ENCODE results near the gene HHIPL1. TPM values are rescaled to one million over a fixed set of nuclear protein-coding genes. Genes with fewer than 3 reads are reported as not detected.

HHIPL1 gene
- polyA plus RNA-seq, 1 experiment, result 1.1 TPM

GRCh38 chr14:99696929-99697328 lies 52.0 kb downstream of the HHIPL1 start:
- POLR2A ChIA-PET, result no interaction called here
- Histone ChIP-seq H3K9me3 (ENCODE audit: control insufficient read depth, insufficient read depth, low read length) (no peaks in the 10 kb centered on the region), H3K27me3 (ENCODE audit: control insufficient read depth, insufficient read depth, low read length) (peaks cover 18% of the 10 kb centered on the region), H3K4me3 (ENCODE audit: low read depth, low read length) (no peak overlapping the region), H3K27ac (ENCODE audit: low read depth, low read length) (no peak overlapping the region)
- no peak for TF ChIP-seq CTCF (IDR thresholded peaks at IDR 0.05; ENCODE audit: low read depth, low read length)
- no peak for DNase-seq (ENCODE audit: low read depth, low spot score)
- CTCF ChIA-PET, result no interaction called here

GRCh38 chr14:99698236-99698635 lies 53.3 kb downstream of the HHIPL1 start:
- Histone ChIP-seq H3K27ac (ENCODE audit: low read depth, low read length) (no peak overlapping the region), H3K9me3 (ENCODE audit: control insufficient read depth, insufficient read depth, low read length) (peaks cover 4% of the 10 kb centered on the region; the same call in 1 of the 2 replicates), H3K4me3 (ENCODE audit: low read depth, low read length) (no peak overlapping the region), H3K27me3 (ENCODE audit: control insufficient read depth, insufficient read depth, low read length) (peaks cover 16% of the 10 kb centered on the region)
- CTCF ChIA-PET, result interaction anchor here (0.5 kb wide), 1 partner anchor 1918 kb away, joined by 3 read pairs; no protein-coding TSS in a partner anchor
- POLR2A ChIA-PET, result no interaction called here
- no peak for DNase-seq (ENCODE audit: low read depth, low spot score)
- TF ChIP-seq CTCF (IDR thresholded peaks at IDR 0.05; ENCODE audit: low read depth, low read length), result no peak

GRCh38 chr14:99698642-99699041 lies 53.7 kb downstream of the HHIPL1 start:
- CTCF ChIA-PET, result no interaction called here
- POLR2A ChIA-PET, result no interaction called here
- Histone ChIP-seq H3K9me3 (ENCODE audit: control insufficient read depth, insufficient read depth, low read length) (peaks cover 8% of the 10 kb centered on the region), H3K27me3 (ENCODE audit: control insufficient read depth, insufficient read depth, low read length) (peaks cover 16% of the 10 kb centered on the region), H3K4me3 (ENCODE audit: low read depth, low read length) (no peak overlapping the region), H3K27ac (ENCODE audit: low read depth, low read length) (no peak overlapping the region)
- TF ChIP-seq CTCF (IDR thresholded peaks at IDR 0.05; ENCODE audit: low read depth, low read length), result no peak
- DNase-seq (ENCODE audit: low read depth, low spot score), result no peak

- DNase-seq (ENCODE audit: low read depth, low spot score), result no peak
- peaks cover 16% of the 10 kb centered on the region for H3K27me3 ChIP-seq (ENCODE audit: control insufficient read depth, insufficient read depth, low read length)
- no peak for TF ChIP-seq CTCF (IDR thresholded peaks at IDR 0.05; ENCODE audit: low read depth, low read length)
- H3K4me3 ChIP-seq (ENCODE audit: low read depth, low read length), result no peak overlapping the region
- ChIA-PET CTCF (interaction anchor here (2.2 kb wide), 1 partner anchor 200 kb away, joined by 6 read pairs; no protein-coding TSS in a partner anchor), POLR2A (no interaction called here)
- no peak overlapping the region for H3K27ac ChIP-seq (ENCODE audit: low read depth, low read length)
- peaks cover 10% of the 10 kb centered on the region for H3K9me3 ChIP-seq (ENCODE audit: control insufficient read depth, insufficient read depth, low read length)
Observed at GRCh38 chr14:99699085-99699760, 54.3 kb downstream of the HHIPL1 start.

DNA sequence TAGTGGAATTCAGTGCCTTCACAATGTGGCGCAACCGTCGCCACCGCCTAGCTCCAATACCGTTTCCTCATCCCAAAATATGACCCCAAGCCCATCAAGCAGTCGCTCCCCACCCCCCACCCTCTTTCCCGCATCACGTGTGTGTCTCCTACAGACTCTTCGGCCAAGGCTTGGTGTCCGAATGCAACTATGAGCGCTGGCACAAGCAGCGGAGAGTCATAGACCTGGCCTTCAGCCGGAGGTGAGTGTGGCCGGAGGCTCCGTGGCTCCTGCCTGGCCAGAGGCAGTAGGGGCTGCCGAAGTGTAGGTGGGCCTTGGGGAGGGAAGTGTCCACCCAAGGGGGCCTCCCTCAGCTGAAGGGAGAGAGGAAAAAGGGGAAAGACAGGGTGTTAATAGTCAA lies 54.9 kb downstream of the HHIPL1 start:
- Histone ChIP-seq H3K4me3 (ENCODE audit: low read depth, low read length) (no peak overlapping the region), H3K9me3 (ENCODE audit: control insufficient read depth, insufficient read depth, low read length) (peaks cover 10% of the 10 kb centered on the region), H3K27me3 (ENCODE audit: control insufficient read depth, insufficient read depth, low read length) (peaks cover 16% of the 10 kb centered on the region), H3K27ac (ENCODE audit: low read depth, low read length) (no peak overlapping the region)
- DNase-seq (ENCODE audit: low read depth, low spot score), result no peak
- POLR2A ChIA-PET, result no interaction called here
- CTCF ChIA-PET, result interaction anchor here (2.2 kb wide), 1 partner anchor 200 kb away, joined by 6 read pairs; no protein-coding TSS in a partner anchor
- TF ChIP-seq CTCF (IDR thresholded peaks at IDR 0.05; ENCODE audit: low read depth, low read length), result no peak

Data from AG04450 (cell line).